Measurements from ENCODE around the gene INSC.

The INSC gene

GRCh38 chr11:15291885-15292284 lies 177.2 kb downstream of the INSC start:
- DNase-seq (ENCODE audit: extremely low spot score), result no peak
- ChIA-PET CTCF (no interaction called here), POLR2A (no interaction called here)
- no peak for TF ChIP-seq CTCF (IDR thresholded peaks at IDR 0.05; ENCODE audit: control extremely low read depth, extremely low read depth, low read depth, missing control alignments)

- POLR2A ChIA-PET, result no interaction called here
- no peak for DNase-seq (ENCODE audit: extremely low spot score)
- CTCF ChIA-PET, result interaction anchor here (1.3 kb wide), 1 partner anchor 9 kb away, joined by 3 read pairs; no protein-coding TSS in a partner anchor
- no peak for TF ChIP-seq CTCF (IDR thresholded peaks at IDR 0.05; ENCODE audit: control extremely low read depth, extremely low read depth, low read depth, missing control alignments)
Measured at GRCh38 chr11:15293975-15294620, 179.4 kb downstream of the INSC start.

GRCh38 chr11:15295695-15296094 lies 181.0 kb downstream of the INSC start:
- TF ChIP-seq CTCF (IDR thresholded peaks at IDR 0.05; ENCODE audit: control extremely low read depth, extremely low read depth, low read depth, missing control alignments), result no peak
- CTCF ChIA-PET, result no interaction called here
- no peak for DNase-seq (ENCODE audit: extremely low spot score)
- POLR2A ChIA-PET, result no interaction called here
